NCI-H146 treated with DMSO at 0.1 percent for 48 hours (cell line): Measurements from ENCODE around the gene ASTN2.
"Not testable (repeated sequence)": the region's sequence is repeated elsewhere in the genome, so short reads cannot be mapped to it uniquely, and the experiment has no call there.

Source experiments
- DNase-seq: peaks from one replicate; lab custom pipeline; 2025; ENCODE audit not compliant: unreplicated experiment; lab: John Stamatoyannopoulos, UW

The ASTN2 gene

GRCh38 chr9:117084221-117084620 is 330.6 kb downstream of the ASTN2 start:
- DNase-seq = no peak

- DNase-seq = no peak
Observed at GRCh38 chr9:117083559-117083958, 331.3 kb downstream of the ASTN2 start.

- DNase-seq = no peak
Observed at GRCh38 chr9:117081641-117082317, 333.1 kb downstream of the ASTN2 start.

GRCh38 chr9:117080765-117081390 is 334.0 kb downstream of the ASTN2 start:
- DNase-seq = no peak

- no peak for DNase-seq
Observed at GRCh38 chr9:117076571-117077290, 338.1 kb downstream of the ASTN2 start.

GRCh38 chr9:117075636-117076035 is 339.2 kb downstream of the ASTN2 start:
- DNase-seq = no peak

GRCh38 chr9:117074784-117075520 is 339.9 kb downstream of the ASTN2 start:
- DNase-seq = no peak

- no peak for DNase-seq
Observed at GRCh38 chr9:117074342-117074662, 340.6 kb downstream of the ASTN2 start.

GRCh38 chr9:117073539-117074341 is 341.1 kb downstream of the ASTN2 start:
- no peak for DNase-seq

- DNase-seq = no peak
Observed at GRCh38 chr9:117073071-117073470, 341.8 kb downstream of the ASTN2 start.

- no peak for DNase-seq
Observed at GRCh38 chr9:117072216-117072615, 342.6 kb downstream of the ASTN2 start.

GRCh38 chr9:117071673-117072207 is 343.1 kb downstream of the ASTN2 start:
- DNase-seq = not testable (repeated sequence)

GRCh38 chr9:117063721-117064471 is 351.0 kb downstream of the ASTN2 start:
- no peak for DNase-seq

GRCh38 chr9:117060963-117061362 is 353.9 kb downstream of the ASTN2 start:
- DNase-seq = no peak

- no peak for DNase-seq
Observed at GRCh38 chr9:117050007-117050406, 364.9 kb downstream of the ASTN2 start.

GRCh38 chr9:117046666-117047327 is 368.1 kb downstream of the ASTN2 start:
- DNase-seq = no peak

GRCh38 chr9:117044241-117044640 is 370.6 kb downstream of the ASTN2 start:
- no peak for DNase-seq

GRCh38 chr9:117043159-117043558 is 371.7 kb downstream of the ASTN2 start:
- no peak for DNase-seq

GRCh38 chr9:117035546-117035945 is 379.3 kb downstream of the ASTN2 start:
- DNase-seq = no peak
